HG02943 (cell line): Measurements from ENCODE around the gene RELN.
"Not testable (repeated sequence)": the region's sequence is repeated elsewhere in the genome, so short reads cannot be mapped to it uniquely, and the experiment has no call there.

Experiments
- ATAC-seq: cut with Tn5 transposase; IDR thresholded peaks from one replicate; pipeline ENCODE4 v1.9.1; 2021; ENCODE audit warnings: mild to moderate bottlenecking, low read depth, moderate library complexity; ENCODE audit not compliant: unreplicated experiment

The RELN gene

GRCh38 chr7:103538964-103539709, 450.3 kb downstream of the RELN start:
- no peak for ATAC-seq

GRCh38 chr7:103533761-103534160, 455.7 kb downstream of the RELN start:
- ATAC-seq = no peak

GRCh38 chr7:103532955-103533354, 456.5 kb downstream of the RELN start:
- ATAC-seq = no peak

GRCh38 chr7:103528152-103528551, 461.3 kb downstream of the RELN start:
- ATAC-seq = no peak

- no peak for ATAC-seq
Observed at GRCh38 chr7:103525937-103526336, 463.5 kb downstream of the RELN start.

GRCh38 chr7:103524042-103524907, 465.2 kb downstream of the RELN start:
- ATAC-seq = no peak

- no peak for ATAC-seq
Observed at GRCh38 chr7:103521937-103522336, 467.5 kb downstream of the RELN start.

GRCh38 chr7:103504505-103505135, 484.8 kb downstream of the RELN start:
- no peak for ATAC-seq

GRCh38 chr7:103501206-103501605, 488.3 kb downstream of the RELN start:
- ATAC-seq = no peak

GRCh38 chr7:103499976-103500375, 489.5 kb downstream of the RELN start:
- ATAC-seq = no peak

GRCh38 chr7:103487419-103487818, 502.0 kb downstream of the RELN start:
- no peak for ATAC-seq

- ATAC-seq = not testable (repeated sequence)
Observed at GRCh38 chr7:103486873-103487272, 502.6 kb downstream of the RELN start.

- ATAC-seq = no peak
Observed at GRCh38 chr7:103480771-103481170, 508.7 kb downstream of the RELN start.

- no peak for ATAC-seq
Observed at GRCh38 chr7:103474956-103475355, 514.5 kb downstream of the RELN start.

GRCh38 chr7:103469095-103469948, 520.1 kb downstream of the RELN start:
- ATAC-seq = no peak

GRCh38 chr7:103466814-103467213, 522.6 kb downstream of the RELN start:
- ATAC-seq = no peak

GRCh38 chr7:103462358-103462757, 527.1 kb downstream of the RELN start:
- ATAC-seq = no peak

- no peak for ATAC-seq
Observed at GRCh38 chr7:103447073-103447960, 542.1 kb downstream of the RELN start.

- ATAC-seq = no peak
Observed at GRCh38 chr7:103446049-103446520, 543.4 kb downstream of the RELN start, which contains the start of gene SLC26A5. TSS of gene SLC26A5 (minus strand) at chr7:103446207. CDS start at chr7:103421514, 24,693 bp downstream.
